ENCODE results near the gene FSCB.

Gene FSCB

GRCh38 chr14:44468771-44469170, 38.3 kb downstream of the FSCB start:
- no peaks in the 10 kb centered on the region for H3K27me3 ChIP-seq (ENCODE audit: insufficient read depth, low read length)
- no peaks in the 10 kb centered on the region for H3K9me3 ChIP-seq (ENCODE audit: insufficient read depth, low read depth, low read length)
- no peak overlapping the region for H3K27ac ChIP-seq (ENCODE audit: low read length)
- H3K9ac ChIP-seq (ENCODE audit: low read depth, low read length) = no peak overlapping the region
- H3K4me1 ChIP-seq (ENCODE audit: insufficient read depth, low read length) = no peaks in the 10 kb centered on the region
- H3K4me3 ChIP-seq (ENCODE audit: low read length) = no peak overlapping the region
- H3K36me3 ChIP-seq (ENCODE audit: insufficient read depth, low read depth, low read length) = no peaks in the 10 kb centered on the region

GRCh38 chr14:44463356-44464004, 43.6 kb downstream of the FSCB start:
- no peak overlapping the region for H3K4me3 ChIP-seq (ENCODE audit: low read length)
- no peaks in the 10 kb centered on the region for H3K27me3 ChIP-seq (ENCODE audit: insufficient read depth, low read length)
- H3K27ac ChIP-seq (ENCODE audit: low read length) = no peak overlapping the region
- H3K36me3 ChIP-seq (ENCODE audit: insufficient read depth, low read depth, low read length) = no peaks in the 10 kb centered on the region
- no peak overlapping the region for H3K9ac ChIP-seq (ENCODE audit: low read depth, low read length)
- no peaks in the 10 kb centered on the region for H3K4me1 ChIP-seq (ENCODE audit: insufficient read depth, low read length)
- no peaks in the 10 kb centered on the region for H3K9me3 ChIP-seq (ENCODE audit: insufficient read depth, low read depth, low read length)

- H3K36me3 ChIP-seq (ENCODE audit: insufficient read depth, low read depth, low read length) = no peaks in the 10 kb centered on the region
- no peak overlapping the region for H3K27ac ChIP-seq (ENCODE audit: low read length)
- H3K9me3 ChIP-seq (ENCODE audit: insufficient read depth, low read depth, low read length) = no peaks in the 10 kb centered on the region
- H3K9ac ChIP-seq (ENCODE audit: low read depth, low read length) = no peak overlapping the region
- H3K4me3 ChIP-seq (ENCODE audit: low read length) = no peak overlapping the region
- no peaks in the 10 kb centered on the region for H3K4me1 ChIP-seq (ENCODE audit: insufficient read depth, low read length)
- no peaks in the 10 kb centered on the region for H3K27me3 ChIP-seq (ENCODE audit: insufficient read depth, low read length)
These were observed 44.7 kb downstream of the FSCB start for GRCh38 chr14:44462381-44462780.

GRCh38 chr14:44461811-44462210, 45.3 kb downstream of the FSCB start:
- Histone ChIP-seq H3K27me3 (ENCODE audit: insufficient read depth, low read length) (no peaks in the 10 kb centered on the region), H3K4me3 (ENCODE audit: low read length) (no peak overlapping the region), H3K27ac (ENCODE audit: low read length) (no peak overlapping the region), H3K9ac (ENCODE audit: low read depth, low read length) (no peak overlapping the region), H3K4me1 (ENCODE audit: insufficient read depth, low read length) (no peaks in the 10 kb centered on the region), H3K36me3 (ENCODE audit: insufficient read depth, low read depth, low read length) (no peaks in the 10 kb centered on the region), H3K9me3 (ENCODE audit: insufficient read depth, low read depth, low read length) (no peaks in the 10 kb centered on the region)

Measured in iPS-20b (cell line).